Gastrocnemius medialis (tissue), 4 donors: ENCODE data around the gene GPR37L1. TPM values are rescaled to one million over a fixed set of nuclear protein-coding genes. Genes with fewer than 3 reads are reported as not detected.
A peak's percentile ranks its signal among the peaks of the same experiment; 100 is the strongest.
"Not testable (repeated sequence)": the region's sequence is repeated elsewhere in the genome, so short reads cannot be mapped to it uniquely, and the experiment has no call there.

Source experiments
- ATAC-seq, 2 donors: fragments of 150-250 bp; one replicate each; pipeline ENCODE4 v1.9.1; 2016
- DNase-seq, 2 donors: peaks; one replicate each; pipeline ENCODE4 v3.0.0-alpha.2; 2019
- H3K27ac ChIP-seq, 4 donors: fragments of 200-600 bp; sonication (generic); 1 replicate in 1 of 4; 2 replicates in 3 of 4; pipeline ENCODE4 v1.5.1; 2016 to 2018; ENCODE audit warnings: mild to moderate bottlenecking in 2 of 4, moderate library complexity in 1 of 4
- H3K27me3 ChIP-seq, 3 donors: fragments of 200-600 bp; sonication (generic) in 2 of 3; 1 replicate in 1 of 3; 2 replicates in 2 of 3; pipeline versions ENCODE4 v1.5.1 to v1.6.0; 2016 to 2019; ENCODE audit warnings: mild to moderate bottlenecking in 1 of 3, moderate library complexity in 1 of 3
- H3K36me3 ChIP-seq, 2 donors: fragments of 200-600 bp; sonication (generic) in 1 of 2; one replicate each; pipeline ENCODE4 v1.5.1; 2017 to 2018
- H3K4me1 ChIP-seq, 2 donors: fragments of 200-600 bp; sonication (generic) in 1 of 2; one replicate each; pipeline ENCODE4 v1.5.1; 2016 to 2017; ENCODE audit warnings: mild to moderate bottlenecking in 2 of 2
- H3K4me3 ChIP-seq, 4 donors: fragments of 200-600 bp; sonication (generic) in 3 of 4; 1 replicate in 1 of 4; 2 replicates in 3 of 4; pipeline ENCODE4 v1.5.1; 2016 to 2019; ENCODE audit warnings: mild to moderate bottlenecking in 2 of 4
- H3K9me3 ChIP-seq, 3 donors: fragments of 200-600 bp; sonication (generic) in 2 of 3; 1 replicate in 1 of 3; 2 replicates in 2 of 3; pipeline ENCODE4 v1.5.1; 2016 to 2019
- POLR2A ChIP-seq, 2 donors: fragments of 450-650 bp; IDR thresholded peaks; one replicate each; pipeline ENCODE4 v1.6.1; 2017; ENCODE audit warnings: antibody characterized with exemption in 2 of 2, mild to moderate bottlenecking in 2 of 2, moderate library complexity in 2 of 2
- in situ Hi-C, 4 donors: fragments of 200-750 bp; cut with MboI; loops; one replicate each; pipeline versions ENCODE4 v1.15.0 to v1.8.0; 2017; ENCODE audit warnings: low sequenced_read_pairs in 4 of 4
- intact Hi-C: fragments of 100-400 bp; cut with DNase I; formaldehyde crosslinking; loops from one replicate; pipeline ENCODE4 v1.15.1; 2023; ENCODE audit warnings: low total_unique reads
- total RNA-seq, 4 donors: library from RNA; depleted of rRNA; stranded (reverse); fragments of >200 nt; gene quantifications; one replicate each; pipeline versions ENCODE4 v1.1.0 to v1.2.3, GENCODE V29; 2016
- TF ChIP-seq, protein P1 (sequence below), 5 experiments: fragments of 450-650 bp in 3 of 5; fragments of 200-600 bp in 2 of 5; sonication (generic) in 2 of 5; IDR thresholded peaks in 4 of 5; conservative IDR thresholded peaks in 1 of 5; 1 replicate in 4 of 5; 2 replicates in 1 of 5; pipeline ENCODE4 v1.5.1; 2016 to 2019; ENCODE audit warnings: antibody characterized with exemption in 5 of 5, mild to moderate bottlenecking in 3 of 5, moderate library complexity in 3 of 5

The GPR37L1 gene
- total RNA-seq, 4 donors from 2014 or later = 0.04 to 0.10 TPM; not detected in 2

- ATAC-seq (no peak), DNase-seq (no peak)
- H3K36me3 ChIP-seq = peaks cover 0 to 54% of the 10 kb centered on the region in 2 donors
- in situ Hi-C loops (loop anchor here in 3 of 4 donors (25.0 kb wide), 1 partner anchor 247 kb away; the partner anchor contains the start of gene SHISA4 (in 3 of the 3)), intact Hi-C loops (loop anchor here (1.0 to 10.0 kb wide), 2 partner anchors 125 to 250 kb away; partner anchors contain the start of gene SHISA4)
- H3K9me3 ChIP-seq = no peaks in the 10 kb centered on the region
- H3K27me3 ChIP-seq = no peaks in the 10 kb centered on the region
- peaks cover 5 to 14% of the 10 kb centered on the region in 2 donors for H3K4me1 ChIP-seq
- H3K27ac ChIP-seq = no peak overlapping the region
- no peak overlapping the region for H3K4me3 ChIP-seq
- TF ChIP-seq, protein P1, sequence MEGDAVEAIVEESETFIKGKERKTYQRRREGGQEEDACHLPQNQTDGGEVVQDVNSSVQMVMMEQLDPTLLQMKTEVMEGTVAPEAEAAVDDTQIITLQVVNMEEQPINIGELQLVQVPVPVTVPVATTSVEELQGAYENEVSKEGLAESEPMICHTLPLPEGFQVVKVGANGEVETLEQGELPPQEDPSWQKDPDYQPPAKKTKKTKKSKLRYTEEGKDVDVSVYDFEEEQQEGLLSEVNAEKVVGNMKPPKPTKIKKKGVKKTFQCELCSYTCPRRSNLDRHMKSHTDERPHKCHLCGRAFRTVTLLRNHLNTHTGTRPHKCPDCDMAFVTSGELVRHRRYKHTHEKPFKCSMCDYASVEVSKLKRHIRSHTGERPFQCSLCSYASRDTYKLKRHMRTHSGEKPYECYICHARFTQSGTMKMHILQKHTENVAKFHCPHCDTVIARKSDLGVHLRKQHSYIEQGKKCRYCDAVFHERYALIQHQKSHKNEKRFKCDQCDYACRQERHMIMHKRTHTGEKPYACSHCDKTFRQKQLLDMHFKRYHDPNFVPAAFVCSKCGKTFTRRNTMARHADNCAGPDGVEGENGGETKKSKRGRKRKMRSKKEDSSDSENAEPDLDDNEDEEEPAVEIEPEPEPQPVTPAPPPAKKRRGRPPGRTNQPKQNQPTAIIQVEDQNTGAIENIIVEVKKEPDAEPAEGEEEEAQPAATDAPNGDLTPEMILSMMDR (IDR thresholded peaks at IDR 0.05 in 4 of 5, conservative IDR thresholded peaks at IDR 0.05 in 1 of 5) = no peak
- TF ChIP-seq POLR2A (IDR thresholded peaks at IDR 0.05) = no peak
Measured at GRCh38 chr1:202134645-202135172, 12.0 kb downstream of the GPR37L1 start.

GRCh38 chr1:202135221-202135721 lies 12.6 kb downstream of the GPR37L1 start:
- TF ChIP-seq, protein P1 (IDR thresholded peaks at IDR 0.05 in 4 of 5, conservative IDR thresholded peaks at IDR 0.05 in 1 of 5) = peak; percentile 49 to 93 (median 74)
- no peak for TF ChIP-seq POLR2A (IDR thresholded peaks at IDR 0.05)
- Histone ChIP-seq H3K36me3 (peaks cover 0 to 54% of the 10 kb centered on the region in 2 donors), H3K4me3 (no peak overlapping the region), H3K27ac (no peak overlapping the region), H3K9me3 (no peaks in the 10 kb centered on the region), H3K27me3 (no peaks in the 10 kb centered on the region), H3K4me1 (peaks cover 5 to 14% of the 10 kb centered on the region in 2 donors)
- in situ Hi-C loops (loop anchor here in 3 of 4 donors (25.0 kb wide), 1 partner anchor 248 kb away; the partner anchor contains the start of gene SHISA4 (in 3 of the 3)), intact Hi-C loops (loop anchor here (1.0 to 10.0 kb wide), 2 partner anchors 126 to 250 kb away; partner anchors contain the start of gene SHISA4)
- DNase-seq = peak in 1 of 2 donors; percentile 40
- ATAC-seq = peak; percentile 74 to 78

- ATAC-seq (no peak), DNase-seq (no peak)
- H3K27me3 ChIP-seq = no peaks in the 10 kb centered on the region
- no peak overlapping the region for H3K4me3 ChIP-seq
- H3K36me3 ChIP-seq = peaks cover 0 to 26% of the 10 kb centered on the region in 2 donors
- no peak overlapping the region for H3K27ac ChIP-seq
- peaks cover 25 to 31% of the 10 kb centered on the region in 2 donors for H3K4me1 ChIP-seq
- in situ Hi-C loops (loop anchor here in 3 of 4 donors (25.0 kb wide), 1 partner anchor 254 kb away; the partner anchor contains the start of gene SHISA4 (in 3 of the 3)), intact Hi-C loops (no loop called here)
- TF ChIP-seq, protein P1 (IDR thresholded peaks at IDR 0.05 in 4 of 5, conservative IDR thresholded peaks at IDR 0.05 in 1 of 5) = no peak
- TF ChIP-seq POLR2A (IDR thresholded peaks at IDR 0.05) = no peak
- no peaks in the 10 kb centered on the region for H3K9me3 ChIP-seq
Measured at GRCh38 chr1:202140833-202141232, 18.1 kb downstream of the GPR37L1 start.

DNA sequence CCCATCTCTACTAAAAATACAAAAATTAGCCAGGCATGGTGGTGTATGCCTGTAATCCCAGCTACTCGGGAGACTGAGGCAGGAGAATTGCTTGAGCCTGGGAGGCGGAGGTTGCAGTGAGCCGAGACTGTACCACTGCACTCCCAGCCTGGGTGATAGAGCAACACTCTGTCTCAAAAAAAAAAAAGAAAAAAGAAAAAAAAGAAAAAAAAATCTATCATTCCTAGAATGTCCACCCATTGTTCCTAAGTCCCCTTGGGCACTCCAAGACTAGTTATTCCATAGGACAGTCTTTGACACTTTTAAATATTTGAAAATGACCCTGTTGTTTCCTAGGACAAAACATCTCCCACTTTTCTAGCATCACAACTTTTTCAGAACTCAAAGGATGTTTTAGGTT lies 18.8 kb downstream of the GPR37L1 start:
- ATAC-seq, H3K27ac ChIP-seq, H3K9me3 ChIP-seq, H3K4me3 ChIP-seq, DNase-seq, intact Hi-C loops, H3K27me3 ChIP-seq: not testable (repeated sequence)
- H3K4me1 ChIP-seq = peaks cover 25 to 31% of the 10 kb centered on the region in 2 donors
- in situ Hi-C loops = loop anchor here in 3 of 4 donors (25.0 kb wide), 1 partner anchor 254 kb away; the partner anchor contains the start of gene SHISA4 (in 3 of the 3)
- H3K36me3 ChIP-seq = peaks cover 0 to 21% of the 10 kb centered on the region in 2 donors
